GM10266 (cell line): ENCODE results near the gene S100PBP.

ENCODE experiments used
- DNase-seq: peaks from one replicate; pipeline ENCODE4 v3.0.0; 2012; ENCODE audit errors: extremely low spot score
- CTCF ChIP-seq: IDR thresholded peaks from 2 replicates; pipeline ENCODE4 v1.5.1; 2012; ENCODE audit warnings: mild to moderate bottlenecking, low read depth; ENCODE audit not compliant: control insufficient read depth, insufficient read depth; ENCODE audit errors: missing control alignments

The S100PBP gene

GRCh38 chr1:32848354-32849063, 31.1 kb downstream of the S100PBP start:
- peak; percentile 47 for DNase-seq
- no peak for TF ChIP-seq CTCF

- no peak for DNase-seq
- TF ChIP-seq CTCF: no peak
Observed at GRCh38 chr1:32855861-32856617, 38.6 kb downstream of the S100PBP start.

- DNase-seq: no peak
- no peak for TF ChIP-seq CTCF
Observed at GRCh38 chr1:32858136-32858535, 40.7 kb downstream of the S100PBP start.

- no peak for TF ChIP-seq CTCF
- no peak for DNase-seq
Observed at GRCh38 chr1:32858791-32859190, 41.3 kb downstream of the S100PBP start.

GRCh38 chr1:32859915-32860314, 42.5 kb downstream of the S100PBP start:
- DNase-seq: no peak

GRCh38 chr1:32860566-32860965, 43.1 kb downstream of the S100PBP start:
- DNase-seq: no peak
- no peak for TF ChIP-seq CTCF

More at GRCh38 chr1:32859915-32860314, 42.5 kb downstream of the S100PBP start:
- TF ChIP-seq CTCF: no peak
